ENCODE results near the gene GADL1.

The GADL1 gene

GRCh38 chr3:30687930-30688570 is 206.4 kb downstream of the GADL1 start:
- H3K4me1 ChIP-seq (ENCODE audit: control insufficient read depth, low read length) = 0 out of 2 replicates have a peak, but pooled peaks cover 2% of the 10 kb centered on the region
- no peak overlapping the region for H3K4me3 ChIP-seq (ENCODE audit: low read length)
- H3K36me3 ChIP-seq (ENCODE audit: control insufficient read depth, low read length) = peaks cover 40% of the 10 kb centered on the region
- no peaks in the 10 kb centered on the region for H3K79me2 ChIP-seq (ENCODE audit: control insufficient read depth, low read length)
- no peaks in the 10 kb centered on the region for H3K9me2 ChIP-seq (replicated peaks; ENCODE audit: control insufficient read depth, low read length)
- no peaks in the 10 kb centered on the region for H3K27me3 ChIP-seq (ENCODE audit: control insufficient read depth, low read length)
- no peak overlapping the region for H3K27ac ChIP-seq (ENCODE audit: low read depth, low read length)
- no peaks in the 10 kb centered on the region for H4K20me1 ChIP-seq (ENCODE audit: control insufficient read depth, insufficient read depth, low read depth, low read length)
- no peak overlapping the region for H3K4me2 ChIP-seq (ENCODE audit: low read length)
- no peaks in the 10 kb centered on the region for H3F3A ChIP-seq (ENCODE audit: control insufficient read depth, insufficient read depth)
- H3K9me3 ChIP-seq (ENCODE audit: control insufficient read depth, insufficient read depth, low read length) = no peaks in the 10 kb centered on the region
- TF ChIP-seq CTCF (IDR thresholded peaks at IDR 0.05; ENCODE audit: low read depth, low read length, poor library complexity, severe bottlenecking) = no peak
- no peak for TF ChIP-seq EZH2phosphoT487 (IDR thresholded peaks at IDR 0.05; ENCODE audit: borderline replicate concordance, low read length)

- Histone ChIP-seq H3K79me2 (ENCODE audit: control insufficient read depth, low read length) (no peaks in the 10 kb centered on the region), H3K4me1 (ENCODE audit: control insufficient read depth, low read length) (0 out of 2 replicates have a peak, but pooled peaks cover 2% of the 10 kb centered on the region), H3F3A (ENCODE audit: control insufficient read depth, insufficient read depth) (no peaks in the 10 kb centered on the region), H4K20me1 (ENCODE audit: control insufficient read depth, insufficient read depth, low read depth, low read length) (no peaks in the 10 kb centered on the region), H3K4me2 (ENCODE audit: low read length) (no peak overlapping the region), H3K36me3 (ENCODE audit: control insufficient read depth, low read length) (peaks cover 35% of the 10 kb centered on the region), H3K9me2 (replicated peaks; ENCODE audit: control insufficient read depth, low read length) (no peaks in the 10 kb centered on the region), H3K27me3 (ENCODE audit: control insufficient read depth, low read length) (no peaks in the 10 kb centered on the region), H3K4me3 (ENCODE audit: low read length) (no peak overlapping the region), H3K9me3 (ENCODE audit: control insufficient read depth, insufficient read depth, low read length) (no peaks in the 10 kb centered on the region), H3K27ac (ENCODE audit: low read depth, low read length) (no peak overlapping the region)
- no peak for TF ChIP-seq CTCF (IDR thresholded peaks at IDR 0.05; ENCODE audit: low read depth, low read length, poor library complexity, severe bottlenecking)
- TF ChIP-seq EZH2phosphoT487 (IDR thresholded peaks at IDR 0.05; ENCODE audit: borderline replicate concordance, low read length) = no peak
These were observed 207.7 kb downstream of the GADL1 start for GRCh38 chr3:30686799-30687198.

- H3K4me2 ChIP-seq (ENCODE audit: low read length) = no peak overlapping the region
- H3K27ac ChIP-seq (ENCODE audit: low read depth, low read length) = no peak overlapping the region
- 0 out of 2 replicates have a peak, but pooled peaks cover 2% of the 10 kb centered on the region for H3K4me1 ChIP-seq (ENCODE audit: control insufficient read depth, low read length)
- H3K79me2 ChIP-seq (ENCODE audit: control insufficient read depth, low read length) = no peaks in the 10 kb centered on the region
- H3F3A ChIP-seq (ENCODE audit: control insufficient read depth, insufficient read depth) = no peaks in the 10 kb centered on the region
- peaks cover 33% of the 10 kb centered on the region for H3K36me3 ChIP-seq (ENCODE audit: control insufficient read depth, low read length)
- H3K4me3 ChIP-seq (ENCODE audit: low read length) = no peak overlapping the region
- TF ChIP-seq EZH2phosphoT487 (IDR thresholded peaks at IDR 0.05; ENCODE audit: borderline replicate concordance, low read length) (no peak), CTCF (IDR thresholded peaks at IDR 0.05; ENCODE audit: low read depth, low read length, poor library complexity, severe bottlenecking) (no peak)
- H3K27me3 ChIP-seq (ENCODE audit: control insufficient read depth, low read length) = no peaks in the 10 kb centered on the region
- no peaks in the 10 kb centered on the region for H3K9me3 ChIP-seq (ENCODE audit: control insufficient read depth, insufficient read depth, low read length)
- H4K20me1 ChIP-seq (ENCODE audit: control insufficient read depth, insufficient read depth, low read depth, low read length) = no peaks in the 10 kb centered on the region
- H3K9me2 ChIP-seq (replicated peaks; ENCODE audit: control insufficient read depth, low read length) = no peaks in the 10 kb centered on the region
These were observed 208.3 kb downstream of the GADL1 start for GRCh38 chr3:30686176-30686575.

Measured in DOHH2 (cell line).